ENCODE measurements around the gene COMMD8. TPM values are rescaled to one million over a fixed set of nuclear protein-coding genes. Genes with fewer than 3 reads are reported as not detected.

Gene COMMD8
- total RNA-seq, 1 experiment from 2014 or later: 21.1 TPM

DNA sequence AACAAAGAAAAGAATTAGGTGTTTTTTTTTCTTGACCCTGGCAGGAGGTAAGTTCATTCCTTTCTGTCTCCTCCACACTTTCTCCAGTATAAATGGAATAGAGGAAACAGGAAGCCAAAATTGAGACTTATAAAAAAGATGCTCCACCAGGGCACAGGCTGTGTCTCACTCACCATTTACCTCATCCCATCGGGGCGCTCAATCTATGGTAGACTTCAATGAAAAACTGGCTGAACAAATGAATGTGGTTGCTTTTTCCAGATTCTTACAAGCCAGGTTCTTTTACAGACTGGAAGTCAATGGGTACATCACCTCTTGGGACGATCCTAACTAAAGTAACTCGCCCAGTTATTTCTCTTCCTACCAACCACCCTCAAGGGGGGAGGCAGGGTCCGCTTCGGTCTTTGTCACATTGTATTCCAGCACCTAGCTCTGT, 685 bp downstream of the COMMD8 start:
- H3K27me3 Mint-ChIP-seq (ENCODE audit: insufficient read depth, unreplicated experiment): no peaks in the 10 kb centered on the region
- peak overlapping the region; percentile 83 for H3K4me3 Mint-ChIP-seq (ENCODE audit: unreplicated experiment)
- ChIA-PET POLR2A (interaction anchor here (0.6 to 4.8 kb wide), 8 partner anchors 13 to 390 kb away, joined by 3 to 50 read pairs (median 4); partner anchors contain the start of gene ATP10D), CTCF (interaction anchor here (0.6 to 2.2 kb wide), 13 partner anchors 10 to 470 kb away, joined by 3 to 17 read pairs (median 4); partner anchors contain the start of gene ATP10D)
- peak overlapping the region; percentile 54 for H3K27ac Mint-ChIP-seq (ENCODE audit: low read depth, unreplicated experiment)
- DNase-seq (ENCODE audit: unreplicated experiment): no peak
- H3K36me3 Mint-ChIP-seq (ENCODE audit: insufficient read depth, unreplicated experiment): peaks cover 12% of the 10 kb centered on the region
- intact Hi-C loops (cut with micrococcal nuclease): loop anchor here (1.0 kb wide), 2 partner anchors 22 to 101 kb away; partner anchors contain the start of gene ATP10D
- no TSS peak for BruUV-seq (replicated peaks)
- H3K9me3 Mint-ChIP-seq (ENCODE audit: unreplicated experiment): no peaks in the 10 kb centered on the region
- peaks cover 18% of the 10 kb centered on the region for H3K4me1 Mint-ChIP-seq (ENCODE audit: insufficient read depth, unreplicated experiment)
- no peak for TF ChIP-seq CTCF (IDR thresholded peaks at IDR 0.05; ENCODE audit: unreplicated experiment)

- peaks cover 39% of the 10 kb centered on the region for H3K36me3 Mint-ChIP-seq (ENCODE audit: insufficient read depth, unreplicated experiment)
- no peaks in the 10 kb centered on the region for H3K9me3 Mint-ChIP-seq (ENCODE audit: unreplicated experiment)
- TF ChIP-seq CTCF (IDR thresholded peaks at IDR 0.05; ENCODE audit: unreplicated experiment): no peak
- no TSS peak for BruUV-seq (replicated peaks)
- no peak overlapping the region for H3K4me3 Mint-ChIP-seq (ENCODE audit: unreplicated experiment)
- no peak overlapping the region for H3K27ac Mint-ChIP-seq (ENCODE audit: low read depth, unreplicated experiment)
- no peaks in the 10 kb centered on the region for H3K27me3 Mint-ChIP-seq (ENCODE audit: insufficient read depth, unreplicated experiment)
- intact Hi-C loops (cut with micrococcal nuclease): no loop called here
- ChIA-PET POLR2A (no interaction called here), CTCF (interaction anchor here (0.6 to 0.8 kb wide), 2 partner anchors 11 to 83 kb away, joined by 3 to 4 read pairs; partner anchors contain the start of gene COMMD8)
- DNase-seq (ENCODE audit: unreplicated experiment): no peak
- no peaks in the 10 kb centered on the region for H3K4me1 Mint-ChIP-seq (ENCODE audit: insufficient read depth, unreplicated experiment)
These were observed 11.8 kb downstream of the COMMD8 start for GRCh38 chr4:47451657-47452056.

DNA sequence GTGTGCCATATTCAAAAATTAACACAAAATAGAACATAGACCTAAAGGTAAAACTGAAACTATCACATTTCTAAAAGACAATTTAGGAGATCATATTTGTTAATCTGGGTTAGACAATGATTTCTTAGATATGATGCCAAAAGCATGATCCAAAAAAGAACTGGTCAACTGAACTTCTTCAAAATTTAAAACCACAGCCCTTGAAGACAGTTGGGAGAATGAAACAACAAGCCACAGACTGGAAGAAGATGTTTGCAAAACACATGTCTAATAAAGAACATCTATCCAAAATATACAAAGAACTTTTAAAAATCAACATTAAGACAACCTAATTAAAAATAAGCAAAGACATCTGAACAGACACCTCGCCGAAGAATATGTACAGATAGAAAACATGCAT, 19.5 kb downstream of the COMMD8 start:
- Mint-ChIP-seq H3K4me3 (ENCODE audit: unreplicated experiment) (no peak overlapping the region), H3K4me1 (ENCODE audit: insufficient read depth, unreplicated experiment) (no peaks in the 10 kb centered on the region), H3K27ac (ENCODE audit: low read depth, unreplicated experiment) (no peak overlapping the region), H3K36me3 (ENCODE audit: insufficient read depth, unreplicated experiment) (no peaks in the 10 kb centered on the region), H3K27me3 (ENCODE audit: insufficient read depth, unreplicated experiment) (no peaks in the 10 kb centered on the region), H3K9me3 (ENCODE audit: unreplicated experiment) (no peaks in the 10 kb centered on the region)
- intact Hi-C loops (cut with micrococcal nuclease): no loop called here
- ChIA-PET CTCF (no interaction called here), POLR2A (no interaction called here)
- BruUV-seq (replicated peaks): no TSS peak
- TF ChIP-seq CTCF (IDR thresholded peaks at IDR 0.05; ENCODE audit: unreplicated experiment): no peak
- DNase-seq (ENCODE audit: unreplicated experiment): no peak

DNA sequence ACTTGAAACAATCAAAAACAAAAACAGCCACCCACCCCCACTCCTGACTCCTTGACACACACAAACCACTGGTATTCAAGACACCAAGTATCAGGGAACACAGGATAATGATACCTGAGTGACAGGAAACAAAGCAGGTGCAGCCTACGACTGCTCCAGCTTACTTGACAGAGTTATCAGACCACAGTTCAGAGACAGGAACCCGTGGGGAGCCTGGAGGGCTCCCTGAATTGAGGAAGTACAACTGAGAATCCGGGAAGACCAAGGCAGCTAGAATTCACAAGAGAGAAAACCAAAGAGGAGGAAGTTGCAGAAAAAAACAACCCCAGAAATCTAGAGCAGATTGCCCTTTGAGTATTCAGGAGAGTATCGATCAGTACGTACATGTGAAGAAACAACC, 20.5 kb downstream of the COMMD8 start:
- H3K36me3 Mint-ChIP-seq (ENCODE audit: insufficient read depth, unreplicated experiment): no peaks in the 10 kb centered on the region
- no peaks in the 10 kb centered on the region for H3K9me3 Mint-ChIP-seq (ENCODE audit: unreplicated experiment)
- H3K4me3 Mint-ChIP-seq (ENCODE audit: unreplicated experiment): no peak overlapping the region
- no peak for TF ChIP-seq CTCF (IDR thresholded peaks at IDR 0.05; ENCODE audit: unreplicated experiment)
- no peaks in the 10 kb centered on the region for H3K27me3 Mint-ChIP-seq (ENCODE audit: insufficient read depth, unreplicated experiment)
- H3K4me1 Mint-ChIP-seq (ENCODE audit: insufficient read depth, unreplicated experiment): no peaks in the 10 kb centered on the region
- DNase-seq (ENCODE audit: unreplicated experiment): no peak
- no peak overlapping the region for H3K27ac Mint-ChIP-seq (ENCODE audit: low read depth, unreplicated experiment)
- POLR2A ChIA-PET: no interaction called here
- intact Hi-C loops (cut with micrococcal nuclease): no loop called here
- CTCF ChIA-PET: no interaction called here
- no TSS peak for BruUV-seq (replicated peaks)

Measured in MCF 10A (cell line).